Endothelial cell of umbilical vein (primary cell): ENCODE data around the gene PFKP. TPM values are rescaled to one million over a fixed set of nuclear protein-coding genes. Genes with fewer than 3 reads are reported as not detected.

Experiments
- BruUV-seq: library from RNA; stranded (reverse); fragments of 400-500 nt; replicated peaks from 2 replicates; lab custom pipeline; 2021; lab: Mats Ljungman, UMichigan
- CTCF ChIA-PET: fragments of 300-600, 350-600 bp; sonication (Branson Sonifier 250); formaldehyde crosslinking; loops from one replicate; lab custom pipeline; 2021; ENCODE audit warnings: antibody characterized with exemption, inconsistent platforms; lab: Charles Lee
- POLR2A ChIA-PET: fragments of 300-600, 350-600 bp; sonication (Branson Sonifier 250); formaldehyde crosslinking; loops from one replicate; lab custom pipeline; 2021; ENCODE audit warnings: antibody characterized with exemption, inconsistent platforms; lab: Charles Lee
- DNase-seq: peaks from one replicate; pipeline ENCODE4 v3.0.0-alpha.2; 2011; ENCODE audit warnings: low read depth, low spot score
- FAIRE-seq: peaks from 2 replicates; lab custom pipeline; 2011; peaks lifted over from hg19 to GRCh38; lab: Jason Lieb, UNC
- H2AFZ ChIP-seq: 2 replicates; pipeline ENCODE4 v1.6.0; 2012; ENCODE audit warnings: low read depth, low read length, control low read depth, inconsistent platforms
- H3K27ac ChIP-seq: 2 replicates; pipeline ENCODE4 v1.5.1; 2011; ENCODE audit warnings: low read depth, mild to moderate bottlenecking, control low read depth, low read length, moderate library complexity; ENCODE audit not compliant: insufficient read depth
- H3K27me3 ChIP-seq, 2 experiments: 2 replicates each; pipeline versions ENCODE4 v1.6.0 to v1.6.1; 2011; ENCODE audit warnings: low read length in 2 of 2, mixed read lengths in 1 of 2; ENCODE audit not compliant: control insufficient read depth in 2 of 2, insufficient read depth in 2 of 2
- H3K36me3 ChIP-seq, 2 experiments: 2 replicates in 1 of 2; 3 replicates in 1 of 2; pipeline ENCODE4 v1.5.1; 2011; ENCODE audit warnings: low read length in 2 of 2, mild to moderate bottlenecking in 1 of 2, moderate library complexity in 1 of 2; ENCODE audit not compliant: control insufficient read depth in 2 of 2, insufficient read depth in 2 of 2; ENCODE audit errors: extremely low read depth in 1 of 2
- H3K4me1 ChIP-seq: 3 replicates; pipeline ENCODE4 v1.5.1; 2011; ENCODE audit warnings: mild to moderate bottlenecking, low read length; ENCODE audit not compliant: control insufficient read depth, insufficient read depth; ENCODE audit errors: extremely low read depth
- H3K4me2 ChIP-seq: 2 replicates; pipeline ENCODE4 v1.6.1; 2011; ENCODE audit warnings: low read length, control low read depth, mixed read lengths; ENCODE audit not compliant: insufficient read depth
- H3K4me3 ChIP-seq, 3 experiments: fragments of 200-600 bp in 1 of 3; sonication (generic), shearing (Covaris generic) in 1 of 3; replicated peaks in 1 of 3; 2 replicates each; pipeline ENCODE4 v1.5.1; 2011 to 2016; ENCODE audit warnings: control low read depth in 3 of 3, low read length in 3 of 3, mild to moderate bottlenecking in 2 of 3, inconsistent platforms in 1 of 3, low read depth in 1 of 3, moderate library complexity in 1 of 3; ENCODE audit not compliant: insufficient read depth in 1 of 3
- H3K79me2 ChIP-seq: 2 replicates; pipeline ENCODE4 v1.6.0; 2012; ENCODE audit warnings: low read length, inconsistent platforms; ENCODE audit not compliant: control insufficient read depth, insufficient read depth
- H3K9ac ChIP-seq: replicated peaks from 2 replicates; pipeline ENCODE3; 2011; ENCODE audit warnings: low read length, control low read depth; ENCODE audit not compliant: insufficient read depth; ENCODE audit errors: extremely low read depth
- H3K9me1 ChIP-seq: replicated peaks from 3 replicates; pipeline ENCODE4 v1.6.0; 2011; ENCODE audit warnings: mild to moderate bottlenecking, low read length; ENCODE audit not compliant: control insufficient read depth, insufficient read depth; ENCODE audit errors: extremely low read depth
- H3K9me3 ChIP-seq: replicated peaks from 2 replicates; pipeline ENCODE4 v1.5.1; 2012; ENCODE audit warnings: low read length, inconsistent platforms; ENCODE audit not compliant: control insufficient read depth, insufficient read depth
- H4K20me1 ChIP-seq: replicated peaks from 2 replicates; pipeline ENCODE3; 2011; ENCODE audit warnings: mild to moderate bottlenecking, low read length; ENCODE audit not compliant: control insufficient read depth, insufficient read depth; ENCODE audit errors: extremely low read depth
- EZH2 ChIP-seq: IDR thresholded peaks from 2 replicates; pipeline ENCODE4 v1.6.1; 2012; ENCODE audit warnings: borderline replicate concordance, low read depth, mild to moderate bottlenecking, moderate library complexity, low read length, inconsistent platforms; ENCODE audit not compliant: severe bottlenecking
- FOS ChIP-seq: IDR thresholded peaks from 2 replicates; pipeline ENCODE4 v1.6.1; 2011; ENCODE audit warnings: mild to moderate bottlenecking, low read length, moderate library complexity, borderline replicate concordance; ENCODE audit not compliant: insufficient read depth
- GATA2 ChIP-seq: IDR thresholded peaks from 2 replicates; pipeline ENCODE4 v1.7.0; 2011; ENCODE audit warnings: low read depth, mild to moderate bottlenecking, moderate library complexity, mixed read lengths, low read length; ENCODE audit not compliant: insufficient read length, insufficient read depth
- JUN ChIP-seq: IDR thresholded peaks from 2 replicates; pipeline ENCODE4 v1.6.1; 2011; ENCODE audit warnings: borderline replicate concordance, low read depth; ENCODE audit not compliant: insufficient read length, insufficient read depth
- MYC ChIP-seq: IDR thresholded peaks from one replicate; pipeline ENCODE4 v1.6.1; 2011; ENCODE audit warnings: mild to moderate bottlenecking, low read depth, low read length
- POLR2A ChIP-seq: IDR thresholded peaks from 2 replicates; pipeline ENCODE4 v1.6.1; 2012; ENCODE audit warnings: low read depth, mild to moderate bottlenecking, control low read depth, low read length
- POLR2AphosphoS5 ChIP-seq: IDR thresholded peaks from 2 replicates; pipeline ENCODE4 v1.6.1; 2012; ENCODE audit warnings: low read depth, mild to moderate bottlenecking, control low read depth, low read length, moderate library complexity; ENCODE audit not compliant: insufficient read depth
- dilution Hi-C: fragments of 300-500 bp; cut with MboI; formaldehyde crosslinking; loops from one replicate; pipeline ENCODE4 v1.15.0; 2019; ENCODE audit warnings: low sequenced_read_pairs; ENCODE audit not compliant: extremely low pct_ligation_motif_present
- intact Hi-C: fragments of 100-400 bp; cut with micrococcal nuclease; formaldehyde crosslinking; loops from one replicate; pipeline ENCODE4 v1.10.0; 2022
- polyA plus RNA-seq, 4 experiments: library from polyadenylated mRNA; depleted of rRNA in 3 of 4; stranded (reverse) in 3 of 4; unstranded in 1 of 4; fragments of >200 nt; gene quantifications; 2 replicates each; pipeline versions ENCODE4 v1.2.1 to v1.2.3, GENCODE V29; 2011 to 2012; ENCODE audit warnings: missing spikeins in 1 of 4
- total RNA-seq: library from RNA; stranded (reverse); gene quantifications from 2 replicates; pipeline ENCODE4 v1.2.3, GENCODE V29; 2021
- TF ChIP-seq, protein P1 (sequence below): IDR thresholded peaks from 2 replicates; pipeline ENCODE4 v1.6.1; 2011; ENCODE audit not compliant: insufficient read depth, insufficient read length
- TF ChIP-seq, protein P2 (sequence below), 2 donors: IDR thresholded peaks; 1 replicate in 1 of 2; 2 replicates in 1 of 2; pipeline ENCODE4 v1.5.1; 2011; ENCODE audit warnings: low read length in 2 of 2, mild to moderate bottlenecking in 2 of 2, moderate library complexity in 2 of 2, control low read depth in 1 of 2, inconsistent platforms in 1 of 2, low read depth in 1 of 2; ENCODE audit not compliant: insufficient read depth in 1 of 2; ENCODE audit errors: extremely low read depth in 1 of 2

The PFKP gene
- total and polyA plus RNA-seq, 2 donors (not counting 3 experiments of a cell fraction or from before 2014, with no cell fraction given): 185 to 359 TPM

DNA sequence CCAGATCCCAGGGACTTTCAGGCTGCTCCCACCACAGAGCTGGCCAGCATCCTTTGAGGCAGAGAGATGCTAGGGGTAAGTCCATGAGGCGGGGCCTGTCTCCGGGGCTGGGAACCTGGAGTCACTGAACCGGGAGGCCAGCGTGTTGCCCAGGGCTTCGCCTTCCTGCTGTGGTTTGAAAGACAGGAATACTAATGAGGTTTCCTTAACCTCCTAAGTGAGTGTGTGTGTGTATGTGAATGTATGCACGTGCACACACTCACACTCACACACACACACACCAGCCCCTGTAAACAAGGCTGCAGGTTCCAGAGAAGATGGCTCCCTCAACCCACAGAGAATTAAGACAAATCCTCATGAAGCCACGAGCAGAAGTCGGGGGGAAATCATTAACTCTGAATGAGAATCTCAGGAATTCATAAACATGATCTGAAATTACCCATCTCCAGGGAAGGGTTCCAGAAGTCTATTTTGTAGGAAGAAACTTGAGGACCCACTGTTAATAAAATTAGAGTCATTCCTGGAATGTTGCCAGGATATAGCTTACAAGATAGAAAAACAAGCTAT lies 20.3 kb upstream of the PFKP start:
- dilution Hi-C loops: loop anchor here (25.0 kb wide), 1 partner anchor 210 kb away; no protein-coding TSS in a partner anchor

More for the DNA sequence above, 20.3 kb upstream of the PFKP start:
- Histone ChIP-seq H3K79me2 (no peaks in the 10 kb centered on the region), H3K27ac (no peak overlapping the region), H3K27me3 (no peaks in the 10 kb centered on the region), H4K20me1 (no peaks in the 10 kb centered on the region), H3K4me1 (peaks cover 24% of the 10 kb centered on the region), H3K9ac (no peak overlapping the region), H3K4me3 (no peak overlapping the region), H3K9me1 (no peaks in the 10 kb centered on the region), H3K4me2 (no peak overlapping the region), H3K9me3 (no peaks in the 10 kb centered on the region), H2AFZ (no peak overlapping the region), H3K36me3 (no peaks in the 10 kb centered on the region)
- FAIRE-seq (no peak), DNase-seq (no peak)
- BruUV-seq: no TSS peak
- no peak for TF ChIP-seq GATA2
- no peak for TF ChIP-seq FOS
- no peak for TF ChIP-seq POLR2AphosphoS5
- TF ChIP-seq, protein P1, sequence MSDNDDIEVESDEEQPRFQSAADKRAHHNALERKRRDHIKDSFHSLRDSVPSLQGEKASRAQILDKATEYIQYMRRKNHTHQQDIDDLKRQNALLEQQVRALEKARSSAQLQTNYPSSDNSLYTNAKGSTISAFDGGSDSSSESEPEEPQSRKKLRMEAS: no peak
- no peak for TF ChIP-seq JUN
- no peak for TF ChIP-seq POLR2A
- TF ChIP-seq MYC: no peak
- TF ChIP-seq EZH2: no peak
- TF ChIP-seq, protein P2, sequence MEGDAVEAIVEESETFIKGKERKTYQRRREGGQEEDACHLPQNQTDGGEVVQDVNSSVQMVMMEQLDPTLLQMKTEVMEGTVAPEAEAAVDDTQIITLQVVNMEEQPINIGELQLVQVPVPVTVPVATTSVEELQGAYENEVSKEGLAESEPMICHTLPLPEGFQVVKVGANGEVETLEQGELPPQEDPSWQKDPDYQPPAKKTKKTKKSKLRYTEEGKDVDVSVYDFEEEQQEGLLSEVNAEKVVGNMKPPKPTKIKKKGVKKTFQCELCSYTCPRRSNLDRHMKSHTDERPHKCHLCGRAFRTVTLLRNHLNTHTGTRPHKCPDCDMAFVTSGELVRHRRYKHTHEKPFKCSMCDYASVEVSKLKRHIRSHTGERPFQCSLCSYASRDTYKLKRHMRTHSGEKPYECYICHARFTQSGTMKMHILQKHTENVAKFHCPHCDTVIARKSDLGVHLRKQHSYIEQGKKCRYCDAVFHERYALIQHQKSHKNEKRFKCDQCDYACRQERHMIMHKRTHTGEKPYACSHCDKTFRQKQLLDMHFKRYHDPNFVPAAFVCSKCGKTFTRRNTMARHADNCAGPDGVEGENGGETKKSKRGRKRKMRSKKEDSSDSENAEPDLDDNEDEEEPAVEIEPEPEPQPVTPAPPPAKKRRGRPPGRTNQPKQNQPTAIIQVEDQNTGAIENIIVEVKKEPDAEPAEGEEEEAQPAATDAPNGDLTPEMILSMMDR (IDR thresholded peaks at IDR 0.05; ENCODE audit: extremely low read depth in 1 of 2, insufficient read depth in 1 of 2, low read depth in 1 of 2, low read length in 2 of 2): no peak
- ChIA-PET POLR2A (no interaction called here), CTCF (interaction anchor here (1.4 kb wide), 1 partner anchor 25 kb away, joined by 3 read pairs; no protein-coding TSS in a partner anchor)
- intact Hi-C loops: no loop called here
